Keratinocyte (primary cell): ENCODE measurements around the gene PAFAH2. TPM values are rescaled to one million over a fixed set of nuclear protein-coding genes. Genes with fewer than 3 reads are reported as not detected.

Experiments
- DNase-seq: peaks from one replicate; pipeline ENCODE4 v3.0.0-alpha.2; 2011; ENCODE audit warnings: low read depth, missing footprints, low spot score
- FAIRE-seq: peaks from 2 replicates; lab custom pipeline; 2011; peaks lifted over from hg19 to GRCh38; lab: Jason Lieb, UNC
- H2AFZ ChIP-seq: 2 replicates; pipeline ENCODE4 v1.6.0; 2012; ENCODE audit warnings: low read length, control low read depth, inconsistent platforms; ENCODE audit not compliant: control insufficient read depth
- H3K27ac ChIP-seq: 2 replicates; pipeline ENCODE4 v1.5.1; 2011; ENCODE audit warnings: low read length; ENCODE audit not compliant: control insufficient read depth, insufficient read depth
- H3K27me3 ChIP-seq: 3 replicates; pipeline ENCODE4 v1.6.0; 2011; ENCODE audit warnings: low read length; ENCODE audit not compliant: control insufficient read depth, insufficient read depth; ENCODE audit errors: extremely low read depth
- H3K36me3 ChIP-seq, 2 experiments: 2 replicates in 1 of 2; 3 replicates in 1 of 2; pipeline ENCODE4 v1.5.1; 2011; ENCODE audit warnings: low read length in 2 of 2, mild to moderate bottlenecking in 1 of 2; ENCODE audit not compliant: control insufficient read depth in 2 of 2, insufficient read depth in 2 of 2; ENCODE audit errors: extremely low read depth in 1 of 2
- H3K4me1 ChIP-seq: 3 replicates; pipeline ENCODE4 v1.5.1; 2011; ENCODE audit warnings: low read length; ENCODE audit not compliant: control insufficient read depth, insufficient read depth; ENCODE audit errors: extremely low read depth
- H3K4me2 ChIP-seq: 3 replicates; pipeline ENCODE4 v1.6.0; 2011; ENCODE audit warnings: low read depth, low read length; ENCODE audit not compliant: control insufficient read depth, insufficient read depth; ENCODE audit errors: extremely low read depth
- H3K4me3 ChIP-seq, 3 experiments: fragments of 200-600 bp in 1 of 3; sonication (generic) in 1 of 3; 2 replicates in 2 of 3; 3 replicates in 1 of 3; pipeline ENCODE4 v1.5.1; 2011 to 2016; ENCODE audit warnings: low read length in 3 of 3, mild to moderate bottlenecking in 3 of 3, control low read depth in 2 of 3, inconsistent platforms in 1 of 3, low read depth in 1 of 3, mixed read lengths in 1 of 3, mixed run types in 1 of 3, moderate library complexity in 1 of 3; ENCODE audit not compliant: control insufficient read depth in 2 of 3, insufficient read depth in 2 of 3; ENCODE audit errors: extremely low read depth in 1 of 3
- H3K79me2 ChIP-seq: 2 replicates; pipeline ENCODE4 v1.6.0; 2012; ENCODE audit warnings: low read length; ENCODE audit not compliant: control insufficient read depth, insufficient read depth
- H3K9ac ChIP-seq: 3 replicates; pipeline ENCODE4 v1.6.0; 2011; ENCODE audit warnings: low read length; ENCODE audit not compliant: control insufficient read depth, insufficient read depth; ENCODE audit errors: extremely low read depth
- H3K9me1 ChIP-seq: 3 replicates; pipeline ENCODE4 v1.6.0; 2011; ENCODE audit warnings: low read length; ENCODE audit not compliant: control insufficient read depth, insufficient read depth; ENCODE audit errors: extremely low read depth
- H3K9me3 ChIP-seq: 2 replicates; pipeline ENCODE4 v1.5.1; 2012; ENCODE audit warnings: low read depth, low read length; ENCODE audit not compliant: control insufficient read depth
- H4K20me1 ChIP-seq: 3 replicates; pipeline ENCODE4 v1.6.0; 2011; ENCODE audit warnings: low read length; ENCODE audit not compliant: control insufficient read depth, insufficient read depth; ENCODE audit errors: extremely low read depth
- EZH2 ChIP-seq: IDR thresholded peaks from one replicate; pipeline ENCODE4 v1.6.1; 2012; ENCODE audit warnings: inconsistent platforms, mild to moderate bottlenecking, low read length, moderate library complexity
- dilution Hi-C: fragments of 300-500 bp; cut with MboI; formaldehyde crosslinking; loops from one replicate; pipeline ENCODE4 v1.7.0; 2020; ENCODE audit warnings: low sequenced_read_pairs; ENCODE audit not compliant: extremely low pct_ligation_motif_present
- polyA plus RNA-seq, 5 experiments: library from polyadenylated mRNA; depleted of rRNA in 3 of 5; stranded (reverse) in 3 of 5; stranded (forward) in 1 of 5; unstranded in 1 of 5; fragments of >200 nt; gene quantifications; 1 replicate in 1 of 5; 2 replicates in 3 of 5; 3 replicates in 1 of 5; pipeline versions ENCODE4 v1.2.1 to v1.2.3, GENCODE V29; 2011 to 2012; ENCODE audit warnings: missing spikeins in 2 of 5, low read depth in 1 of 5, low replicate concordance in 1 of 5
- TF ChIP-seq, protein P1 (sequence below), 3 experiments: IDR thresholded peaks in 1 of 3; conservative IDR thresholded peaks in 1 of 3; optimal IDR thresholded peaks in 1 of 3; 2 replicates in 2 of 3; 3 replicates in 1 of 3; pipeline versions ENCODE3 to v1.5.1; 2011; ENCODE audit warnings: low read length in 3 of 3, mild to moderate bottlenecking in 3 of 3, moderate library complexity in 2 of 3, control low read depth in 1 of 3, inconsistent platforms in 1 of 3; ENCODE audit not compliant: insufficient read depth in 2 of 3; ENCODE audit errors: extremely low read depth in 1 of 3

The PAFAH2 gene
- polyA plus RNA-seq, 1 donor (not counting 4 experiments of a cell fraction or from before 2014, with no cell fraction given), result 15.5 TPM

DNA sequence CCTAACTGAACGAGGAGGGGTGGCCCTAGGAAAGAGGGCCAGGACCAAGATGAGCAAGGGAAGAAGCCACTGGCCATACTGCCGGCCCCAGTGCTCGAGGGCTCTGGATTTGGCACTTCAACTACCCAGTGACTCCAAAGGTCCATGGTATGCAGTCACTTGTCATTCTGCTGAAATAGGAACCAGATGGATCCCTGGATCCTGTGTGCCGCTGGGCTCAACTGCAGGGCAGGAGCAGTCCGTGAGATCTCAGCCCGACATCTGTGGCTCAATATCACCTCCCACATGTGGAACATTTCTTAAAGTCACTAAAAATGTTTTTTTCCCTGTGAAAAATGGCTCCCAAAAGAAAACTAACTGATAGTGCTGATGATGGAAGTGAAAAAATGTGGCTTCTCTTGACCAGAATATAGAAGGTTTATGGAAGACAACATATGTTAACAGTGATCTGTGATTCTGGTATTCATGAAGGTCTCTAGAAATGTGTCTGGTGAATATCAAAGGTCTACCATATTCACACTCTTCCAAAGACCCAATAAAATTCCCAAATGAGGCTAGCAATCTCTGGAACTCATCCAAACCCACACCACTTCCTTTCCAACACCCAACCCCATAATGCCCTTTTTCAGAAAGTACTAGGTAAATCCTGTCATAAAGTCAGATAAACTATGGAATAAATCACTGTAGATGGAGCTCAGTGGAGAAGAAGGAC, 24.1 kb downstream of the PAFAH2 start:
- no peak overlapping the region for H3K4me2 ChIP-seq
- no peak overlapping the region for H3K9ac ChIP-seq
- no peak for TF ChIP-seq EZH2
- TF ChIP-seq, protein P1, sequence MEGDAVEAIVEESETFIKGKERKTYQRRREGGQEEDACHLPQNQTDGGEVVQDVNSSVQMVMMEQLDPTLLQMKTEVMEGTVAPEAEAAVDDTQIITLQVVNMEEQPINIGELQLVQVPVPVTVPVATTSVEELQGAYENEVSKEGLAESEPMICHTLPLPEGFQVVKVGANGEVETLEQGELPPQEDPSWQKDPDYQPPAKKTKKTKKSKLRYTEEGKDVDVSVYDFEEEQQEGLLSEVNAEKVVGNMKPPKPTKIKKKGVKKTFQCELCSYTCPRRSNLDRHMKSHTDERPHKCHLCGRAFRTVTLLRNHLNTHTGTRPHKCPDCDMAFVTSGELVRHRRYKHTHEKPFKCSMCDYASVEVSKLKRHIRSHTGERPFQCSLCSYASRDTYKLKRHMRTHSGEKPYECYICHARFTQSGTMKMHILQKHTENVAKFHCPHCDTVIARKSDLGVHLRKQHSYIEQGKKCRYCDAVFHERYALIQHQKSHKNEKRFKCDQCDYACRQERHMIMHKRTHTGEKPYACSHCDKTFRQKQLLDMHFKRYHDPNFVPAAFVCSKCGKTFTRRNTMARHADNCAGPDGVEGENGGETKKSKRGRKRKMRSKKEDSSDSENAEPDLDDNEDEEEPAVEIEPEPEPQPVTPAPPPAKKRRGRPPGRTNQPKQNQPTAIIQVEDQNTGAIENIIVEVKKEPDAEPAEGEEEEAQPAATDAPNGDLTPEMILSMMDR (optimal IDR thresholded peaks at IDR 0.05 in 1 of 3, IDR thresholded peaks at IDR 0.05 in 1 of 3, conservative IDR thresholded peaks at IDR 0.05 in 1 of 3; ENCODE audit: extremely low read depth in 1 of 3, insufficient read depth in 2 of 3, low read length in 3 of 3), result no peak
- no peaks in the 10 kb centered on the region for H4K20me1 ChIP-seq
- H3K9me3 ChIP-seq, result no peaks in the 10 kb centered on the region
- H3K27me3 ChIP-seq, result no peaks in the 10 kb centered on the region
- H3K9me1 ChIP-seq, result no peaks in the 10 kb centered on the region
- DNase-seq (no peak), FAIRE-seq (no peak)
- H3K36me3 ChIP-seq, result peaks cover 14 to 16% of the 10 kb centered on the region in 2 experiments
- no peak overlapping the region for H3K4me3 ChIP-seq
- H3K79me2 ChIP-seq, result no peaks in the 10 kb centered on the region
- H3K27ac ChIP-seq, result no peak overlapping the region
- no peak overlapping the region for H2AFZ ChIP-seq
- dilution Hi-C loops, result no loop called here
- no peaks in the 10 kb centered on the region for H3K4me1 ChIP-seq

DNA sequence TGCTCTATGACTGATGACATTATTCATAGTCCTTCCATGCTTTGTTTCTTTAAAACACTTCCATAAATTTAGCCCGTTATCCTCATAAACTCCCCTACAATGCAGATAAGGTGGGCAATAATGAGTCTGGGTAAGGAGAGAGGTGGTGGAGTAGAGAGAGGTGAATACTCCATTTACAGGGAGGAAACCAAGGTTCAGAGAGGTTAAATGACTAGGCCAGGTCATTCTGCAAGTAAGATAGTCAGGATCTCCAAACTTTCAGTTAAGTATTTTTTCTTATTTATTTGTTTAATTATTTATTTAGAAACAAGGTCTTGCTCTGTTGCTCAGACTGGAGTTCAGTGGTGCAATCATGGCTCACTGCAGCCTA, 26.1 kb downstream of the PAFAH2 start:
- H3K27me3 ChIP-seq, result no peaks in the 10 kb centered on the region
- no peak overlapping the region for H3K4me2 ChIP-seq
- no peaks in the 10 kb centered on the region for H3K79me2 ChIP-seq
- H3K4me1 ChIP-seq, result no peaks in the 10 kb centered on the region
- no peak overlapping the region for H3K27ac ChIP-seq
- TF ChIP-seq, protein P1 (optimal IDR thresholded peaks at IDR 0.05 in 1 of 3, IDR thresholded peaks at IDR 0.05 in 1 of 3, conservative IDR thresholded peaks at IDR 0.05 in 1 of 3; ENCODE audit: extremely low read depth in 1 of 3, insufficient read depth in 2 of 3, low read length in 3 of 3), result no peak
- TF ChIP-seq EZH2, result no peak
- H3K9me3 ChIP-seq, result no peaks in the 10 kb centered on the region
- no peak overlapping the region for H2AFZ ChIP-seq
- no peaks in the 10 kb centered on the region for H3K9me1 ChIP-seq
- no peak overlapping the region for H3K9ac ChIP-seq
- peaks cover 14 to 16% of the 10 kb centered on the region in 2 experiments for H3K36me3 ChIP-seq
- DNase-seq (no peak), FAIRE-seq (no peak)
- H4K20me1 ChIP-seq, result no peaks in the 10 kb centered on the region
- H3K4me3 ChIP-seq, result no peak overlapping the region
- dilution Hi-C loops, result no loop called here
